Medulla oblongata (tissue), 1 donor: ENCODE results near the gene MRTFB.

Source experiments
- DNase-seq: peaks from one replicate; pipeline ENCODE4 v3.0.0-alpha.2; 2015; ENCODE audit errors: extremely low spot score

Gene MRTFB

GRCh38 chr16:14307527-14308367 is 236.6 kb downstream of the MRTFB start:
- DNase-seq, result no peak

GRCh38 chr16:14308368-14308723 is 237.2 kb downstream of the MRTFB start:
- DNase-seq, result no peak

- no peak for DNase-seq
Measured at GRCh38 chr16:14309001-14309886, 238.1 kb downstream of the MRTFB start.

GRCh38 chr16:14309906-14310305 is 238.8 kb downstream of the MRTFB start:
- no peak for DNase-seq

- DNase-seq, result no peak
Measured at GRCh38 chr16:14310519-14310991, 239.4 kb downstream of the MRTFB start.

- DNase-seq, result no peak
Measured at GRCh38 chr16:14314116-14314515, 243.0 kb downstream of the MRTFB start.

- DNase-seq, result no peak
Measured at GRCh38 chr16:14315683-14316320, 244.7 kb downstream of the MRTFB start.
